Tibial nerve (tissue), 4 donors: ENCODE measurements around the gene CACNA2D2.

Experiments
- EP300 ChIP-seq, 2 donors: sonication (generic); formaldehyde crosslinking; IDR thresholded peaks; one replicate each; pipeline ENCODE4 v1.6.1; 2017; ENCODE audit warnings: antibody characterized with exemption in 2 of 2, mild to moderate bottlenecking in 1 of 2
- POLR2A ChIP-seq, 2 donors: fragments of 450-650 bp; IDR thresholded peaks; one replicate each; pipeline ENCODE4 v1.6.1; 2017; ENCODE audit warnings: antibody characterized with exemption in 2 of 2, mild to moderate bottlenecking in 2 of 2, moderate library complexity in 2 of 2
- TF ChIP-seq, protein P1 (sequence below), 5 experiments: fragments of 200-600 bp in 3 of 5; fragments of 450-650 bp in 2 of 5; sonication (generic) in 3 of 5; IDR thresholded peaks; one replicate each; pipeline ENCODE4 v1.5.1; 2016 to 2019; ENCODE audit warnings: antibody characterized with exemption in 5 of 5, mild to moderate bottlenecking in 3 of 5, moderate library complexity in 2 of 5

- TF ChIP-seq, protein P1, sequence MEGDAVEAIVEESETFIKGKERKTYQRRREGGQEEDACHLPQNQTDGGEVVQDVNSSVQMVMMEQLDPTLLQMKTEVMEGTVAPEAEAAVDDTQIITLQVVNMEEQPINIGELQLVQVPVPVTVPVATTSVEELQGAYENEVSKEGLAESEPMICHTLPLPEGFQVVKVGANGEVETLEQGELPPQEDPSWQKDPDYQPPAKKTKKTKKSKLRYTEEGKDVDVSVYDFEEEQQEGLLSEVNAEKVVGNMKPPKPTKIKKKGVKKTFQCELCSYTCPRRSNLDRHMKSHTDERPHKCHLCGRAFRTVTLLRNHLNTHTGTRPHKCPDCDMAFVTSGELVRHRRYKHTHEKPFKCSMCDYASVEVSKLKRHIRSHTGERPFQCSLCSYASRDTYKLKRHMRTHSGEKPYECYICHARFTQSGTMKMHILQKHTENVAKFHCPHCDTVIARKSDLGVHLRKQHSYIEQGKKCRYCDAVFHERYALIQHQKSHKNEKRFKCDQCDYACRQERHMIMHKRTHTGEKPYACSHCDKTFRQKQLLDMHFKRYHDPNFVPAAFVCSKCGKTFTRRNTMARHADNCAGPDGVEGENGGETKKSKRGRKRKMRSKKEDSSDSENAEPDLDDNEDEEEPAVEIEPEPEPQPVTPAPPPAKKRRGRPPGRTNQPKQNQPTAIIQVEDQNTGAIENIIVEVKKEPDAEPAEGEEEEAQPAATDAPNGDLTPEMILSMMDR (IDR thresholded peaks at IDR 0.05) = no peak
- TF ChIP-seq POLR2A (IDR thresholded peaks at IDR 0.05) (no peak), EP300 (IDR thresholded peaks at IDR 0.05) (no peak)
Observed at GRCh38 chr3:50410185-50410584, 93.2 kb downstream of the CACNA2D2 start.
